GM21526 (cell line): ENCODE data around the gene PCYT2.

Experiments used
- ATAC-seq: cut with Tn5 transposase; IDR thresholded peaks from one replicate; pipeline ENCODE4 v1.9.1; 2021; ENCODE audit warnings: moderate library complexity; ENCODE audit not compliant: unreplicated experiment, low FRiP score

The PCYT2 gene

DNA sequence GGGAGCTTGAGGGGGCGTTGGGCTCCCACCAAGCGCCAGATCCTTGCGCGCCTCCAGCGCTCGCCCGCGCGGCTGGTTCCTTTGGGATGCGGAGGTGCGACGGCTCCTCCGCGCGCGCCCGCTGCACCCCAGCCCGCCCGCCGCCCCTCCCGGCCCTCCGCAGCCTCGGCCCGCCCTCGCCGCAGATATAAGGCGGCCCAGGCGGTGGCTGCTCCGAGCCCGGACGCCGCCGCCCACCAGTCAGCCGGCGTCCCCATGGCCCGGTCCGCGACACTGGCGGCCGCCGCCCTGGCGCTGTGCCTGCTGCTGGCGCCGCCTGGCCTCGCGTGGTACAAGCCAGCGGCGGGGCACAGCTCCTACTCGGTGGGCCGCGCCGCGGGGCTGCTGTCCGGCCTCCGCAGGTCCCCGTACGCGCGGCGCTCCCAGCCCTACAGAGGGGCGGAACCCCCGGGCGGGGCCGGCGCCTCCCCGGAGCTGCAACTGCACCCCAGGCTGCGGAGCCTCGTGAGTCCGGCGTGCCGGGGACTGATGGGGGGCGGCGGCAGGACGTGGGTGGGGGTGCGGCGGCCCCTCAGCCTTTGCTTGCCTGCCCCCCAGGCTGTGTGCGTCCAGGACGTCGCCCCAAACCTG is 9.1 kb downstream of the PCYT2 start, which contains the start of gene NPB:
NPB (plus strand) TSS at position 216 of the 630 bp plus-strand sequence; CDS start at position 256, 40 bp downstream.
- ATAC-seq, result no peak

DNA sequence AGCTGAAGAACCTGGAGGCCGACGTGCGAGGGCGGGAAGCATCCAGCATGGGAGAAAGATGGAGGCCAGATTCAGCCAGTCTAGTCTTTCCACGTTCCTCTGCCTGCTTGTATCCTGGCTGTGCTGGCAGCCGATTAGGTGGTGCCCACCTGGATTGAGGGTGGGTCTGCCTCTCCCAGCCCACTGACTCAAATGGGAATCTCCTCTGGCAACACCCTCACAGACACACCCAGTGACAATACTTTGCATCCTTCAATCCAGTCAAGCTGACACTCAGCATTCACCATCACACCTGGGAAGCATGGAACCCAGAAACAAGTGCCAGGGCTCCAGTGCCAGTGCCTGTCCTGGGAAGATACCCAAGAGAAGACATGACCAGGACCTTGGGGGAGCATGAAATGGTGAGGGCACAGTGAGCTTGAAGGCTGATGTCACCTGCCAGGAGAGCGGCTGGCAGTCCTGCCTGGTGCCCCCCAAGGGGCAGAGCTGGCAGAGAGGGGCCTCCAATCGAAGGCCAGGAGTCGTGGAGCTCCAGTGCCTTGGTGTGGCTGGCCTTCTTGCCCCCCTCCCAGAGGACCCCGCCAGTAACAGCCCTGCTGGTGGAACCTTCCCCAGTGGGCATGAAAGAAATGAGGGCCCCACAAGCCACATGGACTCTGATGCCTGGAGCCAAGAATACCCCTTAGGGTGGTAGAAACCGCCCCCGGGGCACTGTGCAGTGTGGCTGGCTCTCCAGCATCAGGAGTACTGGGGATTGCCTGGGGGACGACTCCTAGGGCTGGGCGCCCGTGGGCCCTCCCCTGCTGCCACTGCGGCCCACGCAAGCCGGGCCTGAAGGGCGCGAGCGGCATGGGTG is 9.8 kb downstream of the PCYT2 start:
- no peak for ATAC-seq

- no peak for ATAC-seq
These were observed 10.9 kb downstream of the PCYT2 start for GRCh38 chr17:81900181-81900820.

- no peak for ATAC-seq
These were observed 11.6 kb downstream of the PCYT2 start for GRCh38 chr17:81899514-81900166.

DNA sequence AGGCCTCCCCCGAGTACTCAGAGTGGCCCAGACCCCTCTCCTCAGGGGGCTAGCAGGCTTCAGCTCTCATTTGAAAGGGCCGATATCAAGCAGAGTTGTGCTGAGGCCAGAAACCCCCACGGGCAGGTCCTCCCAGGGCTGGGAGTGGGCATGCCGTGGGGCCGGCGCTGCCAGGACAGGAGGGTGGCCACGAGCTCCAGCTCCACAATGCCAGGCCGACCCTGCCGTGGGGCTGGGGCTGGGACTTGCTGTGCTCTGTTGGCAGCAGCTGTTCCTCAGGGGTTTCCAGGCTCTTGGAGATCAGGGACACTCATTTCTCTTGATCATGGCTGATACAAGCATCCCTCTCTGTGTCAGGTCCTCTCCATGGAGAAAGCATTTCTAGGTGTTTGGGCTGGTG is 12.3 kb downstream of the PCYT2 start:
- ATAC-seq, result no peak

DNA sequence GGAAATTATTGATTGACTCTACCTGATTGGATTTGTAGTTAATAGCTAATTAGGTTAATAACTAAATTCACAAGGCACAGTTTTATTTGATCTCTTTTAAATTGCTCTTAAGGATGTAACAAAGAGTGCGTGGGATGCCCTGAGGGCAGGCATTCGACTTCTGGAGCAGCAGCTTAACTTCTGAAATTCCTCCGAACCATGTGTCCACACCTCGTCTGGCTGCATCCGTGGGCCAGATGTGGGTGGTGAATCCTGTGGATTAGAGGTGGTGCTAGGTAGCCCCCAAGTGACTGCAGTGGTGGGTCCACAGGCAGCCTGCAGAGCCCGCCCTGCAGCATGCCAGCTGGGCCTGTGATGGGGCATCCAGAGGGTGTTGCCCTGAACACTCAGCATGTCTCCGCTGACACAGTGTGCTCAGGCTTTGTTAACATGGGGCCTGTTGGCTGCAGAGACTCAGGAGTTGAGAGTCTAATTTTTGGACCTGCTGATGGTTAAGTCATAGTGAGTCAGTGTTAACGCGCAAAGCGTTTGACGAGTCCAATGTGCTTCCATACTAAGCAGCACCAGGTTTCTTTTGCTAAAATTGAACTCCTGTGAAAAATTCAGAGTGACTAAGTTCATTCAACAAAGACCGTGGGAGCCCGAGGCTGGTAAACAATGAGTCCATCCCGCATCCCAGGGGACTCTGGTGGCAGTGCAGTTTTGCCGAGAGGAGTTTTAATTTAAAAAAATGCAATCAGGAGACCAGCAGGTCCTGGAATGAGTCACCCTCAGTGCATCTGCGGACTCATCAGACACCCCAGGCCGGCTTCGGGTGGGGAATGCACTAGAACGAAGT is 13.0 kb downstream of the PCYT2 start:
- no peak for ATAC-seq

DNA sequence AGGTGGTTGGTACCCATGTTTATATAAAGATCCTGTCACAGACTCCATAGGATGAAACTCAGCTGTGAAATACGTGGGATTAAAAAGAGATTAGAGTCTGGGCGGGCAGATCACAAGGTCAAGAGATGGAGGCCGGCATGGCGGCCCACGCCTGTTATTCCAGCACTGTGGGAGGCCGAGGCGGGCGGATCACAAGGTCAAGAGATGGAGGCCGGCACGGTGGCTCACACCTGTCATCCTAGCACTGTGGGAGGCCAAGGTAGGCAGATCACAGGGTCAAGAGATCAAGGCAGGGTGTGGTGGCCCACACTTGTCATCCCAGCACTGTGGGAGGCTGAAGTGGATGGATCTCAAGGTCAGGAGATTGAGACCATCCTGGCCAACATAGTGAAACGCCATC is 15.8 kb downstream of the PCYT2 start:
- ATAC-seq, result no peak

- ATAC-seq, result no peak
These were observed 20.0 kb downstream of the PCYT2 start for GRCh38 chr17:81891303-81891552.

GRCh38 chr17:81890447-81891302 is 20.5 kb downstream of the PCYT2 start:
- peak; percentile 14 for ATAC-seq

DNA sequence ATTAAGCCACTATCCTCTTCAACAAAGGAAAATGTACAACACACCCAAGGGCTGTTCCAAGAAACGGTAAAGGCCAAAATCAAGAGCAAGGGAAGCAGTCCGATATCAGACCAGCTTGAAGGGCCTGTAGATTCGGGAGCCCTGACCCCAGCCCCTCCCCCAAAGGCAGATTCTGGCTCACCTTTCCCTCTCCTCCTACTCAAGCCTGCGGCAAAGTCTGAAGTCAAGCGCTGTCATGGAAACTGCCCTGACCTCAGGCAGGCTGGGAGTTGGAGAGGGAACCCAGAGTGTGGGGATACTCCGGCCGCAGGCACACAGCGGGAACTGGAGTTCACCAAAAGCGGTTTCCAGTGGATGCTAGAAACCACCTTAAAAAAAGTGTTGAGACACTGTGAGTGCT is 21.6 kb downstream of the PCYT2 start:
- ATAC-seq, result no peak

GRCh38 chr17:81888988-81889595 is 22.1 kb downstream of the PCYT2 start:
- no peak for ATAC-seq

DNA sequence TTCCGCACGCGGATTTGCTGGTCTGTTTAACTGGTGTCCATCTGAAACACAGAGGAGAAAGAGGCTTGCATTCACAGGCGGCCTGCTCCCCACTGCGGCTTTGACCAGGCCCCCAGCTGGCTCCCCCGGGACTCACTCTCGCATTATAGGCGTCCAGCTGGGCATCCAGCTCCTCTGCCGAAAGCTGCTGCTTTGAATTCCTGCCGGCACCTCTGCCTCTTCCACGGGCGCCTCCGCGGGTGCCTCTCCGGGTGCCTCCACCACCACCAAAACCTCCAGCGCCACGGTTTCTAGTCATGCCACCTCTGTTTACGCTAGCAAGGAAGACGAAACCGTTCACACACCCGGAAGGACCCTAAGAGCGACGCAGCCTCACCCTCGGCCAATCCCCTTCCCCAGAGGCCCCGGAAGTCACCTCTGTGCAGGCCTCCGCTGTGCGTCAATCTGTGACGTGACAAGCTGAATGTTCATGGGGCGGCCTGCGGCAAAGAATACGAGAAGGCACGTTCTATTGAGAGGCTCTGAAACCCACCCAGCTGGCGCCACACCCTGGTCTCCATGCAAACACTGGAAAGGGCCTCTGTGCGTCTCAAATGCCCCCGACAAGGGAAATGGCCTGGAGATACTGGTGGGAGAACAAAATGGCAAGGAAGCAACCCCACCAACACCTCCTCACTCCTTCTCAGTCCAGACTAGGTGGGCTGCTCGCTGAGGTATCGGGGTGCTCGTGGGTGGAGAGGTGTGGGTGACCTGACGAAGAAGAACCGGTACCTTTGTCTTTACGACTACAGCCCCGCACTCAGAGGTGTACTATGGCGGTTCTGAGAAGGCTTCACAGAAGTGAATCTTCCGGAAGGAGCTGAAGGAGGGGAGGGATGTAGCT is 22.9 kb downstream of the PCYT2 start:
- ATAC-seq, result no peak

- ATAC-seq, result no peak
These were observed 25.2 kb downstream of the PCYT2 start for GRCh38 chr17:81885869-81886548.

DNA sequence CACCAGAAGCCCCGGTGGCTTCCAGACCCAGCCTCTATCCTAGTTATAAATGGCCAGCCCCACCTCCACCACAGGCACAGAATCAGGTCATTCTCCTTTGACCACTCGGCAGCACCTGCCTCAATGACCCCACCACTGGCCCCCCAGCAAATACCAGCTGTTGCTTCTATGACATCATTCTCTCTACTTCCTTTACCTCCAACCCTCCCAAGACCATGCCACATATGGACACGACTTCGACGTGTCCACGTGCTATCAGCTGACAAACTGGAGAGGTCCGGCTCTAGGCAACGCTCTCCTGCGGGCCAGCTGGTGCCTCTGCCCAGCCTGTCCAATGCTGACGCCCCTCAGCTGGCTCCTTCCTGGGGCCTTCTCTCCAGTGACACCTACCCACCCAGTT is 25.7 kb downstream of the PCYT2 start:
- no peak for ATAC-seq

DNA sequence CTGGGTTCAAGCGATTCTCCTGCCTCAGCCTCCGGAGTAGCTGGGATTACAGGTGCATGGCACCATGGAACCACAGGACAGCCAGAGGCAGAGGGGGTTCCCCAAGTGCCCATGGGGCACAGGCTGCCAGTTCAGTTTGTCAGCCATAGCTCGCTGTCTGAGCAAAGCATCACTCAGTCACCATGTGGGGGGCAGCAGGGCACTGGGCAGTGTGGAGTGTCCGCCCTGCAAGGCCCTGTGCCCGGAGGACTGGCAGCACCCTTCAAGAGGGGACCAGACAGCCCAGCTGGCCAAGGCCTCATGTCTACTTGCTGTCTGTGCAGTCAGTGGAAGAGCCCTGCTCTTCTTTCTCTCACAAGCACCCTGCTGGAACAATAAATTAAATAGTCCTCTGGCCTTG is 26.2 kb downstream of the PCYT2 start:
- ATAC-seq, result no peak

DNA sequence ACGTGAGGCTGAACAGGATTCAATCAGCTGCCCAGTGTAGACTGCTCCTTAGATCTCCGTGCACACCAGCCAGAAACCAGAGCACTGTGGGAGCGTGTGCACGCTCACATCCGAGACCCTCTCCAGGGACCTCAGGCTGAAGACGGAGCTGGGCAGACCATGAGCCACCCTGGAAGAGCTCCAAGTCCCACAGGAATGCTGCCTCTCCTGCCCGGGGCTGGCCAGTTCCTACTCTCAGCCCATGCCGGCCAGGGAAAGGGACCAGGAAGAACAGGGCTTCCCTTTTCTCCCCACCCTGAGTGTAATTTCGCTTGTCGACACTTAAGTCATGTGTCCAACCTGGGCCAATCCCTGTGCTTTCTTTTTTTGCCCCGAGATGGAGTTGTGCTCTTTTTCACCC is 26.7 kb downstream of the PCYT2 start:
- no peak for ATAC-seq

GRCh38 chr17:81879121-81879520 is 32.1 kb downstream of the PCYT2 start:
- ATAC-seq, result no peak

GRCh38 chr17:81878294-81878693 is 32.9 kb downstream of the PCYT2 start:
- no peak for ATAC-seq
